Ishikawa (cell line): ENCODE data around the gene CFAP157.

Source experiments
- CREB1 ChIP-seq: IDR thresholded peaks from 2 replicates; pipeline ENCODE4 v1.6.1; 2012; ENCODE audit warnings: low read depth
- RAD21 ChIP-seq: IDR thresholded peaks from 2 replicates; pipeline ENCODE4 v1.6.1; 2012; ENCODE audit warnings: low read depth
- TAF1 ChIP-seq: IDR thresholded peaks from 2 replicates; pipeline ENCODE4 v1.6.1; 2012; ENCODE audit warnings: low read depth, mild to moderate bottlenecking
- TCF12 ChIP-seq: IDR thresholded peaks from 2 replicates; pipeline ENCODE4 v1.6.1; 2012; ENCODE audit warnings: low read depth
- USF1 ChIP-seq: IDR thresholded peaks from 2 replicates; pipeline ENCODE4 v1.6.1; 2012
- TF ChIP-seq, protein P1 (sequence below): IDR thresholded peaks from 2 replicates; pipeline ENCODE4 v1.6.1; 2012; ENCODE audit warnings: low read depth, mild to moderate bottlenecking

GRCh38 chr9:127714951-127715469, 8.2 kb downstream of the CFAP157 start:
- TF ChIP-seq TAF1 (no peak), CREB1 (no peak), RAD21 (no peak), TCF12 (no peak), USF1 (no peak)
- TF ChIP-seq, protein P1, sequence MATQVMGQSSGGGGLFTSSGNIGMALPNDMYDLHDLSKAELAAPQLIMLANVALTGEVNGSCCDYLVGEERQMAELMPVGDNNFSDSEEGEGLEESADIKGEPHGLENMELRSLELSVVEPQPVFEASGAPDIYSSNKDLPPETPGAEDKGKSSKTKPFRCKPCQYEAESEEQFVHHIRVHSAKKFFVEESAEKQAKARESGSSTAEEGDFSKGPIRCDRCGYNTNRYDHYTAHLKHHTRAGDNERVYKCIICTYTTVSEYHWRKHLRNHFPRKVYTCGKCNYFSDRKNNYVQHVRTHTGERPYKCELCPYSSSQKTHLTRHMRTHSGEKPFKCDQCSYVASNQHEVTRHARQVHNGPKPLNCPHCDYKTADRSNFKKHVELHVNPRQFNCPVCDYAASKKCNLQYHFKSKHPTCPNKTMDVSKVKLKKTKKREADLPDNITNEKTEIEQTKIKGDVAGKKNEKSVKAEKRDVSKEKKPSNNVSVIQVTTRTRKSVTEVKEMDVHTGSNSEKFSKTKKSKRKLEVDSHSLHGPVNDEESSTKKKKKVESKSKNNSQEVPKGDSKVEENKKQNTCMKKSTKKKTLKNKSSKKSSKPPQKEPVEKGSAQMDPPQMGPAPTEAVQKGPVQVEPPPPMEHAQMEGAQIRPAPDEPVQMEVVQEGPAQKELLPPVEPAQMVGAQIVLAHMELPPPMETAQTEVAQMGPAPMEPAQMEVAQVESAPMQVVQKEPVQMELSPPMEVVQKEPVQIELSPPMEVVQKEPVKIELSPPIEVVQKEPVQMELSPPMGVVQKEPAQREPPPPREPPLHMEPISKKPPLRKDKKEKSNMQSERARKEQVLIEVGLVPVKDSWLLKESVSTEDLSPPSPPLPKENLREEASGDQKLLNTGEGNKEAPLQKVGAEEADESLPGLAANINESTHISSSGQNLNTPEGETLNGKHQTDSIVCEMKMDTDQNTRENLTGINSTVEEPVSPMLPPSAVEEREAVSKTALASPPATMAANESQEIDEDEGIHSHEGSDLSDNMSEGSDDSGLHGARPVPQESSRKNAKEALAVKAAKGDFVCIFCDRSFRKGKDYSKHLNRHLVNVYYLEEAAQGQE: no peak
